Activated naive CD4-positive, alpha-beta T cell treated with anti-CD3 and anti-CD28 coated beads for 36 hours (primary cell): ENCODE results near the gene FAM53A. TPM values are rescaled to one million over a fixed set of nuclear protein-coding genes. Genes with fewer than 3 reads are reported as not detected.

Experiments used
- CTCF ChIA-PET: fragments of 350-600 bp; sonication (Branson Sonifier 250); formaldehyde crosslinking; loops from one replicate; lab custom pipeline; 2021; ENCODE audit warnings: antibody characterized with exemption; lab: Charles Lee
- DNase-seq: peaks from one replicate; pipeline ENCODE4 v3.0.0-alpha.2; 2020
- H3K27ac Mint-ChIP-seq: one replicate; pipeline ENCODE4 v1.8.0; 2021; ENCODE audit warnings: mild to moderate bottlenecking, mixed read lengths
- H3K27me3 Mint-ChIP-seq: one replicate; pipeline ENCODE4 v1.8.0; 2021; ENCODE audit warnings: low read depth, mixed read lengths
- H3K36me3 Mint-ChIP-seq: one replicate; pipeline ENCODE4 v1.8.0; 2021; ENCODE audit warnings: low read depth, mixed read lengths
- H3K4me1 Mint-ChIP-seq: one replicate; pipeline ENCODE4 v1.8.0; 2021; ENCODE audit warnings: low read depth, mixed read lengths
- H3K4me3 Mint-ChIP-seq: one replicate; pipeline ENCODE4 v1.8.0; 2021; ENCODE audit warnings: mild to moderate bottlenecking, moderate library complexity, mixed read lengths
- H3K9me3 Mint-ChIP-seq: one replicate; pipeline ENCODE4 v1.8.0; 2021; ENCODE audit warnings: mixed read lengths
- intact Hi-C: fragments of 100-400 bp; cut with micrococcal nuclease; formaldehyde crosslinking; loops from one replicate; pipeline ENCODE4 v1.15.1; 2023
- total RNA-seq, 2 experiments: library from RNA; stranded (reverse); gene quantifications; one replicate each; pipeline ENCODE4 v1.2.3, GENCODE V29; 2021

The FAM53A gene
- total RNA-seq, 2 experiments from 2014 or later, result 2.6 to 3.0 TPM

GRCh38 chr4:1722551-1723118, 38.5 kb upstream of the FAM53A start:
- Mint-ChIP-seq H3K4me1 (peaks cover 61% of the 10 kb centered on the region), H3K36me3 (peaks cover 58% of the 10 kb centered on the region)
- intact Hi-C loops, result loop anchor here (2.0 to 10.0 kb wide), 5 partner anchors 435 to 1240 kb away; partner anchors contain the start of genes FGFRL1, GRK4, MAEA and NOP14

GRCh38 chr4:1721666-1722550, 37.8 kb upstream of the FAM53A start:
- H3K9me3 Mint-ChIP-seq, result no peaks in the 10 kb centered on the region
- intact Hi-C loops, result loop anchor here (1.0 to 10.0 kb wide), 10 partner anchors 10 to 1241 kb away; partner anchors contain the start of genes FAM53A, FGFRL1, GRK4 and MAEA
- CTCF ChIA-PET, result interaction anchor here (0.8 to 5.9 kb wide), 3 partner anchors 8 to 29 kb away, joined by 3 to 58 read pairs (median 3); no protein-coding TSS in a partner anchor
- H3K4me1 Mint-ChIP-seq, result peaks cover 55% of the 10 kb centered on the region
- no peaks in the 10 kb centered on the region for H3K27me3 Mint-ChIP-seq
- DNase-seq, result peak; percentile 38
- peak overlapping the region; percentile 94 for H3K4me3 Mint-ChIP-seq
- peaks cover 51% of the 10 kb centered on the region for H3K36me3 Mint-ChIP-seq
- H3K27ac Mint-ChIP-seq, result peak overlapping the region; percentile 98

More at GRCh38 chr4:1722551-1723118, 38.5 kb upstream of the FAM53A start:
- Mint-ChIP-seq H3K4me3 (peak overlapping the region; percentile 94), H3K27ac (peak overlapping the region; percentile 98), H3K9me3 (no peaks in the 10 kb centered on the region), H3K27me3 (no peaks in the 10 kb centered on the region)
- no peak for DNase-seq
- CTCF ChIA-PET, result interaction anchor here (2.2 to 5.9 kb wide), 2 partner anchors 9 to 30 kb away, joined by 6 to 58 read pairs; no protein-coding TSS in a partner anchor

GRCh38 chr4:1721003-1721665, 37.0 kb upstream of the FAM53A start, which contains the start of the genes TACC3 and TMEM129:
TACC3 (plus strand) TSS chr4:1721521; CDS start chr4:1723422, 1,901 bp downstream.
TMEM129 (minus strand) TSS chr4:1721323; CDS start chr4:1720837, 486 bp downstream.
- peaks cover 53% of the 10 kb centered on the region for H3K4me1 Mint-ChIP-seq
- peaks cover 43% of the 10 kb centered on the region for H3K36me3 Mint-ChIP-seq
- DNase-seq, result peak; percentile 96
- no peaks in the 10 kb centered on the region for H3K9me3 Mint-ChIP-seq
- H3K4me3 Mint-ChIP-seq, result peak within 1 kb of the TSS; percentile 94
- CTCF ChIA-PET, result interaction anchor here (0.7 to 0.9 kb wide), 3 partner anchors 9 to 28 kb away, joined by 3 read pairs; partner anchors contain the start of gene SLBP
- intact Hi-C loops, result loop anchor here (1.0 to 10.0 kb wide), 9 partner anchors 9 to 744 kb away; partner anchors contain the start of genes FAM53A, FGFRL1, MAEA and RNF4
- H3K27me3 Mint-ChIP-seq, result no peaks in the 10 kb centered on the region
- peak within 1 kb of the TSS; percentile 98 for H3K27ac Mint-ChIP-seq

GRCh38 chr4:1720163-1720983, 36.3 kb upstream of the FAM53A start:
- CTCF ChIA-PET, result interaction anchor here (0.7 to 2.9 kb wide), 3 partner anchors 8 to 27 kb away, joined by 3 to 16 read pairs (median 3); partner anchors contain the start of gene SLBP
- H3K36me3 Mint-ChIP-seq, result peaks cover 43% of the 10 kb centered on the region
- H3K27ac Mint-ChIP-seq, result peak overlapping the region; percentile 93
- peak; percentile 66 for DNase-seq
- intact Hi-C loops, result loop anchor here (2.0 to 10.0 kb wide), 6 partner anchors 36 to 744 kb away; partner anchors contain the start of genes FAM53A, FGFRL1, MAEA and RNF4
- H3K4me3 Mint-ChIP-seq, result peak overlapping the region; percentile 85
- H3K27me3 Mint-ChIP-seq, result no peaks in the 10 kb centered on the region
- no peaks in the 10 kb centered on the region for H3K9me3 Mint-ChIP-seq
- H3K4me1 Mint-ChIP-seq, result peaks cover 54% of the 10 kb centered on the region

- H3K4me3 Mint-ChIP-seq, result peak overlapping the region; percentile 31
- intact Hi-C loops, result no loop called here
- no peaks in the 10 kb centered on the region for H3K27me3 Mint-ChIP-seq
- H3K36me3 Mint-ChIP-seq, result peaks cover 42% of the 10 kb centered on the region
- CTCF ChIA-PET, result interaction anchor here (2.9 kb wide), 1 partner anchor 25 kb away, joined by 16 read pairs; no protein-coding TSS in a partner anchor
- peak overlapping the region; percentile 72 for H3K27ac Mint-ChIP-seq
- H3K4me1 Mint-ChIP-seq, result peaks cover 55% of the 10 kb centered on the region
- H3K9me3 Mint-ChIP-seq, result no peaks in the 10 kb centered on the region
- no peak for DNase-seq
Measured at GRCh38 chr4:1718095-1718850, 34.2 kb upstream of the FAM53A start.

GRCh38 chr4:1717129-1718094, 33.3 kb upstream of the FAM53A start:
- Mint-ChIP-seq H3K27me3 (no peaks in the 10 kb centered on the region), H3K27ac (no peak overlapping the region), H3K4me3 (no peak overlapping the region), H3K36me3 (peaks cover 39% of the 10 kb centered on the region), H3K9me3 (no peaks in the 10 kb centered on the region), H3K4me1 (peaks cover 49% of the 10 kb centered on the region)
- CTCF ChIA-PET, result interaction anchor here (2.9 kb wide), 1 partner anchor 24 kb away, joined by 16 read pairs; no protein-coding TSS in a partner anchor
- DNase-seq, result no peak
- intact Hi-C loops, result no loop called here

- CTCF ChIA-PET, result no interaction called here
- Mint-ChIP-seq H3K27ac (no peak overlapping the region), H3K36me3 (peaks cover 35% of the 10 kb centered on the region), H3K4me3 (no peak overlapping the region), H3K4me1 (peaks cover 51% of the 10 kb centered on the region), H3K27me3 (no peaks in the 10 kb centered on the region), H3K9me3 (no peaks in the 10 kb centered on the region)
- DNase-seq, result no peak
- intact Hi-C loops, result no loop called here
Measured at GRCh38 chr4:1716065-1716945, 32.2 kb upstream of the FAM53A start.

GRCh38 chr4:1715002-1715758, 31.1 kb upstream of the FAM53A start:
- Mint-ChIP-seq H3K4me1 (peaks cover 62% of the 10 kb centered on the region), H3K9me3 (no peaks in the 10 kb centered on the region), H3K27ac (peak overlapping the region; percentile 94), H3K27me3 (no peaks in the 10 kb centered on the region), H3K36me3 (peaks cover 46% of the 10 kb centered on the region), H3K4me3 (peak overlapping the region; percentile 98)
- DNase-seq, result no peak
- CTCF ChIA-PET, result no interaction called here
- intact Hi-C loops, result no loop called here
